Ecto neural progenitor cell (in vitro differentiated cells): Measurements from ENCODE around the gene TCTN3.
"Not testable (repeated sequence)": the region's sequence is repeated elsewhere in the genome, so short reads cannot be mapped to it uniquely, and the experiment has no call there.

Source experiments
- DNase-seq: peaks from one replicate; pipeline ENCODE4 v3.0.0-alpha.2; 2018; ENCODE audit warnings: low spot score

Gene TCTN3

DNA sequence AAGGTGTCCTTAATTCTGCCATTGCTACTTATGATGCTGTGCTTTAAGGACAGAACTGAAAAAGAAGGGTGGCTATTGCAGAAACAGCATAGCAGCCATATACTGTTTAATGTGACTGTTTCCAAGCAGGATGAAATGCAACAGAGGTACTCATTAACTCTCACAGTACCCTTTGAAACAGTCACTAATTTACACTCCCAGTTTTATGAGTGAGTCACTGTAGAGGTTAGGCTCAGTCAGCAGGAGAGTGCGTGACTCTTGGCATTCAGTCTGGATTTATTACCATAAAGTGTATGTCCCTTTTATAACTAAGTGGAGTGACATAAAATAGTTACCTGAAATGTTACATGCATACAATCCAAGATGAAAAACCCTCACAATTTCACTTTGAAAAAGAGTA is 64.9 kb downstream of the TCTN3 start:
- no peak for DNase-seq

DNA sequence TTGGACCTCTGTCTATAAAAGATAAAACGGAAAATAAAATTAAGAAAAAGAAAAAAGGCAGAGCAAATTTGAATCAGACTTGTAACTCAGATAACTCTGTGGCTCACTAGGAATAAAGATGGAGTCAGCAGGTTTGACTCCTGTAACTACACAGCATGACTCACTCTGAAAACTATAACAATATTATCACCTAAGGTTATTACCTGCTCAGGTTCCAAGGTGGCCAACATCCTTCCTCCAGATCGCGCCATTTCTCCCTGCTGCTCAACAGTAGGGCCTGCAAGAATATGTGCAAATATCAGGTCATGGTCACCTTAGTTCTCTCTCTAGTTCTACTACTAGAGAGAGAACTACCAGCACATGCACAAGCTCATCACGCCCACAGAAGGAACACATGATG is 67.2 kb downstream of the TCTN3 start:
- DNase-seq, result no peak

DNA sequence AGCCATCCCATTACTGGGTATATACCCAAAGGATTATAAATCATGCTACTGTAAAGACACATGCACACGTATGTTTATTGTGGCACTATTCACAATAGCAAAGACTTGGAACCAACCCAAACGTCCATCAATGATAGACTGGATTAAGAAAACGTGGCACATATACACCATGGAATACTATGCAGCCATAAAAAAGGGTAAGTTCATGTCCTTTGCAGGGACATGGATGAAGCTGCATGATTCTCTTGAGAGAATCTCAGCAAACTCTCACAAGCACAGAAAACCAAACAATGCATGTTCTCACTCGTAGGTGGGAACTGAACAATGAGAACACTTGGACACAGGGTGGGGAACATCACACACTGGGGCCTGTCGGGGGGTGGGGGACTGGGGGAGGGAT is 73.3 kb downstream of the TCTN3 start:
- not testable (repeated sequence) for DNase-seq

DNA sequence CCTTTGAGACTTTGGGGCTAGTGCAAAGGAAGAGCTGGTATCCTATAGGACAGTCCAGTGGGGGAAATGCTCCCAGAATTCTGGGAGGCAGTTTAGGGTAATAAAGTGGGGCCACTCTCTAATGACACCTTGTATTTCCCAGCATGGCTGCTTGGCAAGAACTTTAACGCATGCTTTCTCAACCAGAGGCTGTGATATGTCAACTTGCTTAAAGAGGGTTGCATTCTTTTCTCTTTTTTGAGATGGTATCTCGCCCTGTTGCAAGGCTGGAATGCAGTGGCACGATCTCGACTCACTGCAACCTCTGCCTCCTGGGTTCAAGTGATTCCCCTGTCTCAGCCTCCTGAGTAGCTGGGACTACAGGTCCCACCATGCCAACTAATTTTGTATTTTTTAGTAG is 75.6 kb downstream of the TCTN3 start:
- no peak for DNase-seq

DNA sequence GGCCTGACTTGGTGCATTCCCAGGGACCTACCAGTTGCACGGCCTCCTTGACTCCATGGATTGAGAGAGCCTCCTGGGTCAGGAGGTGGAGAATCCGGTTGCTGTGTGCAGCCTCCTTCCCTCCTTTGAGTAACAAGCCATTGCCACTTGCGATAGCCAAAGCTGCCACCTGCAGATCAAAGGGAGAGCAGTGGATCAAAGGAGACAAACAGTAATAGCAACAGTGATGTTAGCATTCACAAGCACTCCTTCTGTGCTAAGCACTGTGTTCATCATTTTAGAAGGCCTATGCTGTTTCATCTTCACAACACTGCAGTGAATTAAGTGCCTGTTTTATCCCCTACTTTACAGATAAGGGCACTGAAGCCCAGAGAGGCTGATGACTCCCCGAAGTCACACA is 77.3 kb downstream of the TCTN3 start:
- DNase-seq, result no peak
